IMR-90 (cell line): ENCODE measurements around the gene IQSEC3. TPM values are rescaled to one million over a fixed set of nuclear protein-coding genes. Genes with fewer than 3 reads are reported as not detected.

Experiments
- ATAC-seq: fragments of 200-7000 bp; cut with Tn5 transposase; 2 replicates; pipeline ENCODE4 v1.9.1; 2020; ENCODE audit warnings: low read depth, mild to moderate bottlenecking, moderate library complexity
- BruUV-seq: library from RNA; stranded (reverse); fragments of 400-500 nt; replicated peaks from 2 replicates; lab custom pipeline; 2021; lab: Mats Ljungman, UMichigan
- CTCF ChIA-PET: fragments of 300-600 bp; formaldehyde crosslinking; extraction: SDS; loops from one replicate; lab custom pipeline; 2021; ENCODE audit warnings: antibody characterized with exemption; lab: Yijun Ruan, JAX
- POLR2A ChIA-PET: fragments of 300-600 bp; sonication (Branson Sonifier 250); formaldehyde crosslinking; loops from one replicate; lab custom pipeline; 2022; ENCODE audit warnings: antibody characterized with exemption; ENCODE audit not compliant: unreplicated experiment; lab: Charles Lee
- DNase-seq: peaks from one replicate; pipeline ENCODE4 v3.0.0; 2013
- H2AFZ ChIP-seq: replicated peaks from 2 replicates; pipeline ENCODE3; 2013; ENCODE audit warnings: low read length, mild to moderate bottlenecking; ENCODE audit not compliant: poor library complexity
- H2AK5ac ChIP-seq: 2 replicates; pipeline ENCODE4 v1.6.1; 2013; ENCODE audit warnings: low read depth, low read length, inconsistent platforms
- H2AK9ac ChIP-seq: replicated peaks from 2 replicates; pipeline ENCODE3; 2013; ENCODE audit warnings: mild to moderate bottlenecking, low read depth, low read length, moderate library complexity; ENCODE audit not compliant: poor library complexity
- H2BK120ac ChIP-seq: 2 replicates; pipeline ENCODE4 v1.6.1; 2013; ENCODE audit warnings: low read depth, low read length, inconsistent platforms
- H2BK15ac ChIP-seq: 3 replicates; pipeline ENCODE4 v1.6.1; 2013; ENCODE audit warnings: low read depth, low read length, inconsistent platforms
- H2BK20ac ChIP-seq: 2 replicates; pipeline ENCODE4 v1.6.1; 2013; ENCODE audit warnings: low read depth, mild to moderate bottlenecking, inconsistent platforms, low read length, moderate library complexity
- H2BK5ac ChIP-seq: 2 replicates; pipeline ENCODE4 v1.6.1; 2013; ENCODE audit warnings: mild to moderate bottlenecking, low read depth, low read length, inconsistent platforms; ENCODE audit not compliant: poor library complexity, severe bottlenecking
- H3K14ac ChIP-seq: replicated peaks from 2 replicates; pipeline ENCODE4 v1.6.1; 2013; ENCODE audit warnings: low read depth, low read length, inconsistent platforms
- H3K18ac ChIP-seq: 2 replicates; pipeline ENCODE4 v1.6.1; 2013; ENCODE audit warnings: low read depth, low read length, control low read depth
- H3K23ac ChIP-seq: 2 replicates; pipeline ENCODE4 v1.6.1; 2013; ENCODE audit warnings: low read depth, low read length, inconsistent platforms
- H3K27ac ChIP-seq: 2 replicates; pipeline ENCODE4 v1.5.1; 2013; ENCODE audit warnings: mild to moderate bottlenecking, control low read depth, low read length; ENCODE audit not compliant: insufficient read depth
- H3K27me3 ChIP-seq: 2 replicates; pipeline ENCODE4 v1.6.1; 2013; ENCODE audit warnings: low read length; ENCODE audit not compliant: control insufficient read depth, insufficient read depth
- H3K36me3 ChIP-seq: 2 replicates; pipeline ENCODE4 v1.6.1; 2013; ENCODE audit warnings: low read length, mixed read lengths; ENCODE audit not compliant: control insufficient read depth, insufficient read depth
- H3K4ac ChIP-seq: 2 replicates; pipeline ENCODE4 v1.6.1; 2013; ENCODE audit warnings: low read depth, low read length, inconsistent platforms
- H3K4me1 ChIP-seq: 2 replicates; pipeline ENCODE4 v1.6.1; 2013; ENCODE audit warnings: low read length, mixed read lengths; ENCODE audit not compliant: control insufficient read depth, insufficient read depth
- H3K4me2 ChIP-seq: 2 replicates; pipeline ENCODE4 v1.6.1; 2013; ENCODE audit warnings: low read depth, mild to moderate bottlenecking, control low read depth, low read length, moderate library complexity
- H3K4me3 ChIP-seq: 2 replicates; pipeline ENCODE4 v1.5.1; 2013; ENCODE audit warnings: low read depth, mild to moderate bottlenecking, control low read depth, low read length, moderate library complexity; ENCODE audit not compliant: insufficient read depth
- H3K56ac ChIP-seq: 2 replicates; pipeline ENCODE4 v1.6.1; 2013; ENCODE audit warnings: low read length, inconsistent platforms; ENCODE audit not compliant: insufficient read depth; ENCODE audit errors: extremely low read depth
- H3K79me1 ChIP-seq, 2 experiments: 2 replicates each; pipeline ENCODE4 v1.6.1; 2013; ENCODE audit warnings: low read length in 2 of 2, inconsistent platforms in 1 of 2, low read depth in 1 of 2
- H3K9ac ChIP-seq: 2 replicates; pipeline ENCODE4 v1.6.1; 2013; ENCODE audit warnings: low read depth, low read length, control low read depth
- H3K9me1 ChIP-seq: 2 replicates; pipeline ENCODE4 v1.6.1; 2013; ENCODE audit warnings: low read length, inconsistent platforms; ENCODE audit not compliant: insufficient read depth
- H3K9me3 ChIP-seq: 2 replicates; pipeline ENCODE4 v1.6.1; 2013; ENCODE audit warnings: low read length; ENCODE audit not compliant: control insufficient read depth, insufficient read depth
- H4K20me1 ChIP-seq: 2 replicates; pipeline ENCODE4 v1.6.1; 2013; ENCODE audit warnings: low read length, inconsistent platforms; ENCODE audit not compliant: insufficient read depth
- H4K5ac ChIP-seq: 2 replicates; pipeline ENCODE4 v1.6.1; 2013; ENCODE audit warnings: mild to moderate bottlenecking, low read depth, low read length, control low read depth
- H4K8ac ChIP-seq, 2 experiments: 2 replicates each; pipeline ENCODE4 v1.6.1; 2013; ENCODE audit warnings: low read depth in 2 of 2, low read length in 2 of 2, control low read depth in 1 of 2, inconsistent platforms in 1 of 2
- H4K91ac ChIP-seq: 2 replicates; pipeline ENCODE4 v1.6.1; 2013; ENCODE audit warnings: low read depth, low read length, inconsistent platforms; ENCODE audit not compliant: insufficient read depth
- BHLHE40 ChIP-seq: fragments of 150-350 bp; IDR thresholded peaks from 2 replicates; pipeline ENCODE4 v1.6.1; 2016; ENCODE audit warnings: mild to moderate bottlenecking, low read depth, low read length
- CEBPB ChIP-seq: IDR thresholded peaks from 2 replicates; pipeline ENCODE4 v1.6.1; 2012; ENCODE audit warnings: low read depth, low read length, improper control_type of control experiment
- CHD1 ChIP-seq: IDR thresholded peaks from 2 replicates; pipeline ENCODE4 v1.6.1; 2012; ENCODE audit warnings: low read depth, low read length, improper control_type of control experiment
- FOS ChIP-seq: fragments of 150-350 bp; IDR thresholded peaks from 2 replicates; pipeline ENCODE4 v1.6.1; 2016; ENCODE audit warnings: low read depth, low read length
- MAFK ChIP-seq: IDR thresholded peaks from 2 replicates; pipeline ENCODE4 v1.6.1; 2012; ENCODE audit warnings: low read depth, low read length, improper control_type of control experiment
- MXI1 ChIP-seq: IDR thresholded peaks from 2 replicates; pipeline ENCODE4 v1.6.1; 2012; ENCODE audit warnings: low read depth, mild to moderate bottlenecking, low read length, moderate library complexity, borderline replicate concordance
- RAD21 ChIP-seq: IDR thresholded peaks from 2 replicates; pipeline ENCODE4 v1.6.1; 2012; ENCODE audit warnings: low read length, improper control_type of control experiment
- RCOR1 ChIP-seq: IDR thresholded peaks from 2 replicates; pipeline ENCODE4 v1.6.1; 2012; ENCODE audit warnings: mild to moderate bottlenecking, low read length, improper control_type of control experiment; ENCODE audit not compliant: insufficient replicate concordance
- RFX5 ChIP-seq: IDR thresholded peaks from 2 replicates; pipeline ENCODE4 v1.8.0; 2012; ENCODE audit warnings: low read depth, mild to moderate bottlenecking, low read length, moderate library complexity
- SMC3 ChIP-seq: fragments of 150-350 bp; IDR thresholded peaks from 2 replicates; pipeline ENCODE4 v1.6.1; 2016; ENCODE audit warnings: low read depth, mild to moderate bottlenecking, antibody characterized with exemption, low read length, moderate library complexity
- WGBS, 2 experiments: methylation state at CpG; one replicate each; pipeline versions ENCODE4 v1.1.5 to v1.1.7; 2013; ENCODE audit warnings: missing lambda C conversion rate in 2 of 2; ENCODE audit not compliant: insufficient read length in 1 of 2; ENCODE audit errors: extremely low coverage in 2 of 2; 5-methylcytosine and 5-hydroxymethylcytosine counted together
- dilution Hi-C: fragments of 300-500 bp; cut with HindIII; formaldehyde crosslinking; loops from one replicate; pipeline ENCODE4 v1.14.3; 2018; ENCODE audit warnings: low sequenced_read_pairs; ENCODE audit not compliant: unreplicated experiment
- in situ Hi-C: fragments of 300-500 bp; cut with MboI; formaldehyde crosslinking; loops from 3 replicates; pipeline ENCODE4 v1.14.3; 2019; ENCODE audit warnings: low sequenced_read_pairs, inconsistent platforms, mixed read lengths
- intact Hi-C: fragments of 100-400 bp; cut with micrococcal nuclease; formaldehyde crosslinking; loops from 2 replicates; pipeline ENCODE4 v1.10.0; 2022
- polyA plus RNA-seq, 3 experiments: library from polyadenylated mRNA; depleted of rRNA; stranded (reverse); fragments of >200 nt; gene quantifications; 2 replicates each; pipeline ENCODE4 v1.2.3, GENCODE V29; 2012; ENCODE audit warnings: low replicate concordance in 1 of 3
- total RNA-seq: library from RNA; depleted of rRNA; stranded (reverse); fragments of >200 nt; gene quantifications from 2 replicates; pipeline ENCODE4 v1.2.3, GENCODE V29; 2012
- TF ChIP-seq, protein P1 (sequence below): fragments of 150-350 bp; IDR thresholded peaks from 2 replicates; pipeline ENCODE4 v1.6.1; 2016; ENCODE audit warnings: low read depth, mild to moderate bottlenecking, low read length, moderate library complexity, borderline replicate concordance

IQSEC3 gene
- total and polyA plus RNA-seq, 2 of the 4 experiments (the other 2 are of a cell fraction), result 0.10 TPM; not detected in 1

DNA sequence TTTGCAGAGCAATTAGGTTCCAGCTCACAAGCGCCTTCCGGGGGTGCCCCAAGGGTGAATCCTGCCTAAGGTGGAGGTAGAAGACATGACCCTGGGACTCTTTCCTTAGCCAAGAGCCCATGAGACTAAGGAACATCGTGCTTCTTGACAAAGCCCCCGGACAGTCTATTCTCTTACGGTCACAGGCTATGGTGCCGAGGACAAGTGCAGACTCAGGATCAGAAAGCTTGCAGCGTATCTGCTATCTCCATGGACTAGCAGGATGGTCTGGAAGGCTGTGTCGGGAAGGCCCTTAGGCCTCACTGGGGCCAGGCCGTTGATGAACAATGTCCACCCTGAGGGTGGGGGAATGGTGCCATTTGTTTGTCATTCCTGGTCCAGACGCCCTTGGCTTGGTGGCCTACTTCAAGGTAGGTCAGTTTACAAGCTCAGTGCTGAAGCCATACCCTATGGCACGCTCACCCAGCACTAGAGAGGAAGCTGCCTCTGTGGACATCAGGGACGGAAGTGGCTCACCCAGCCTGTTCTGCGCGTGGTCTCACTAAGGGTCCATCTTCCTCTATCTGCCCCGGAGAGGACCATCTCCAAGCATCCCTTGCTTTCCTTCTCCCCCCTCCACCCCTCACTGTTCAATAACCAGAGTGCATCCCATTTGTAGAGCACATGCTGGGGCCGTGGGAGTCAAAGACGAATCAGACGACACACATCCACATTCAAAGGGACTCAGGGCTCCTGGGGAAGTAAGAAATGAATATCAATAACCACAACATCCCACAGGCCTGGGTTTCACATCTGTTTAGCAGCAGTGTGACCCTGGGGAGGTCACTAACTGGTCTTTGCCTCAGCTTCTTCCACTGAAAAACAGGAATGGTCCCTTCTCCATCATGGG, 45.0 kb upstream of the IQSEC3 start:
- no peak overlapping the region for H4K5ac ChIP-seq
- H3K9me1 ChIP-seq, result no peaks in the 10 kb centered on the region
- intact Hi-C loops, result no loop called here
- H3K18ac ChIP-seq, result no peak overlapping the region
- DNase-seq (no peak), ATAC-seq (no peak; the same call in 1 of the 2 replicates)
- H2BK5ac ChIP-seq, result no peak overlapping the region
- H3K79me1 ChIP-seq, result peaks cover 13 to 21% of the 10 kb centered on the region in 2 experiments
- no peak overlapping the region for H3K9ac ChIP-seq
- BruUV-seq, result no TSS peak
- POLR2A ChIA-PET, result no interaction called here
- no peak overlapping the region for H3K4ac ChIP-seq
- H3K4me1 ChIP-seq, result no peaks in the 10 kb centered on the region
- WGBS, 2 experiments, result 88% methylated on average over 15 of the region's 18 CpGs; no CpG with 5 or more reads in 1 of the 2 experiments
- no peak overlapping the region for H3K23ac ChIP-seq
- no peaks in the 10 kb centered on the region for H3K9me3 ChIP-seq
- no peak overlapping the region for H3K4me3 ChIP-seq
- H3K4me2 ChIP-seq, result no peak overlapping the region
- H2AFZ ChIP-seq, result no peak overlapping the region
- no peak overlapping the region for H2BK20ac ChIP-seq
- H4K91ac ChIP-seq, result no peak overlapping the region
- H2AK5ac ChIP-seq, result no peak overlapping the region
- H3K27me3 ChIP-seq, result no peaks in the 10 kb centered on the region
- no peak overlapping the region for H3K56ac ChIP-seq
- H3K14ac ChIP-seq, result no peak overlapping the region
- TF ChIP-seq, protein P1, sequence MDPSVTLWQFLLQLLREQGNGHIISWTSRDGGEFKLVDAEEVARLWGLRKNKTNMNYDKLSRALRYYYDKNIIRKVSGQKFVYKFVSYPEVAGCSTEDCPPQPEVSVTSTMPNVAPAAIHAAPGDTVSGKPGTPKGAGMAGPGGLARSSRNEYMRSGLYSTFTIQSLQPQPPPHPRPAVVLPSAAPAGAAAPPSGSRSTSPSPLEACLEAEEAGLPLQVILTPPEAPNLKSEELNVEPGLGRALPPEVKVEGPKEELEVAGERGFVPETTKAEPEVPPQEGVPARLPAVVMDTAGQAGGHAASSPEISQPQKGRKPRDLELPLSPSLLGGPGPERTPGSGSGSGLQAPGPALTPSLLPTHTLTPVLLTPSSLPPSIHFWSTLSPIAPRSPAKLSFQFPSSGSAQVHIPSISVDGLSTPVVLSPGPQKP, result no peak
- TF ChIP-seq RAD21 (no peak), BHLHE40 (no peak), RCOR1 (no peak), CHD1 (no peak), CEBPB (no peak), MXI1 (no peak), SMC3 (no peak), RFX5 (no peak), FOS (no peak), MAFK (no peak)
- peaks cover 10% of the 10 kb centered on the region; the same call in 1 of the 2 replicates for H4K20me1 ChIP-seq
- no peak overlapping the region for H2BK15ac ChIP-seq
- peak overlapping the region; percentile 1 for H2AK9ac ChIP-seq
- dilution Hi-C loops, result no loop called here
- in situ Hi-C loops, result no loop called here
- no peak overlapping the region for H3K27ac ChIP-seq
- CTCF ChIA-PET, result no interaction called here
- no peak overlapping the region for H2BK120ac ChIP-seq
- peaks cover 23% of the 10 kb centered on the region for H3K36me3 ChIP-seq
- H4K8ac ChIP-seq, result no peak overlapping the region
